GM18870 (cell line): Measurements from ENCODE around the gene KBTBD3.
"Not testable (repeated sequence)": the region's sequence is repeated elsewhere in the genome, so short reads cannot be mapped to it uniquely, and the experiment has no call there.

ENCODE experiments used
- ATAC-seq: cut with Tn5 transposase; IDR thresholded peaks from one replicate; pipeline ENCODE4 v1.9.1; 2021; ENCODE audit warnings: moderate library complexity; ENCODE audit not compliant: unreplicated experiment

The KBTBD3 gene

DNA sequence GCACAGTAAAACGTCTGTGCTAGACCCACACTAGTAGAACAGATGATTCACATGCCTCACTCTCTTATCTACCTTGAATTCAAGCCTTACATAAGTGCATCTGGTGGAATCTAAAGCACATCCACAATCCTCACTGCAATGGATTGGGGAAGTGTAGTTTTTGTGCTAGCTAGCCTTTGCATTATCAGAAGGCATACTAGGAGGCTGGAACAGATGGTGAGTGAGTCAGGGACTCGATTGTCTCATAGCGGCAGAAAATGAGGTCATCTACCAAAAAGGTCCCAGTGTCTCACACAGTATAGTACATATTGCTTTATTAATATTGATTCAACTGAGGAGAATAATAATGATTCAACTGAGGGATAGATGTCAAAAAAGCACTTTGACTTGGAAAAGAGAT lies 64.4 kb downstream of the KBTBD3 start:
- ATAC-seq = no peak

DNA sequence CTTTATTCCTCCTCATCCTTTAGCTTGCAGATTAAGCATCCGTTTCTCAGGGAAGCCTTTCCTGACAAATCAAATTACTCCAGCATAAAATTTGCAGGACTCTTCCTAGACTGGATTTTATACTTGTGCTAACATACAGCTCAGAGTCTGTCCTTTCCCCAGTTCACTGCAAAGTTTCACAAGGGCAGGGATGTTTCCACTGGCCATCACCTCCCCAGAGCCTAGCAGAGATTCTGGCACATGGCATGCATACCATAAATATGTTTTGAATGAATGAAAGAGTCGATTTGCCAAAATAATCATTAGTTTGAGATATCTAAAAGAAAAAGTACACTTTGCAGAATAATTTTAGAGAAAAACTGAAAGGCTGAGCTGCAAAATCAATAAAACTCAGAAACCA lies 65.7 kb downstream of the KBTBD3 start:
- ATAC-seq = no peak

DNA sequence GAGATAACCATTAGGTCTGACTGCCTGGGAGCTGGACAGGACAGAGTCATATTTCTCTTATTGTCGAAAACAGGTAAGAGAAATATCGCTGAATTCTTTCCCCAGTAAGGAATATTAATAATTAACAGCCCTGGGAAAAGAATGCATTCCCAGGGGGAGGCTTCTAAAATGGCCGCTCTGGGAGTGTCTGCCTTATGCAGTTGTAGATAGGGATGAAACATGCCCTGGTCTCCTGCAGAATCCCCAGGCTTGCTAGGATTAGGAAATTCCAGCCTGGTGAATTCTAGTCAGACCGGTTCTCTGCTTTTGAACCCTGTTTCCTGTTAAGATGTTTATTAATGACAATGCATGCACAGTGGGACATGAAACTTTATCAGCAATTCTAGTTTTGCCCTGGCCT lies 74.1 kb downstream of the KBTBD3 start:
- not testable (repeated sequence) for ATAC-seq

DNA sequence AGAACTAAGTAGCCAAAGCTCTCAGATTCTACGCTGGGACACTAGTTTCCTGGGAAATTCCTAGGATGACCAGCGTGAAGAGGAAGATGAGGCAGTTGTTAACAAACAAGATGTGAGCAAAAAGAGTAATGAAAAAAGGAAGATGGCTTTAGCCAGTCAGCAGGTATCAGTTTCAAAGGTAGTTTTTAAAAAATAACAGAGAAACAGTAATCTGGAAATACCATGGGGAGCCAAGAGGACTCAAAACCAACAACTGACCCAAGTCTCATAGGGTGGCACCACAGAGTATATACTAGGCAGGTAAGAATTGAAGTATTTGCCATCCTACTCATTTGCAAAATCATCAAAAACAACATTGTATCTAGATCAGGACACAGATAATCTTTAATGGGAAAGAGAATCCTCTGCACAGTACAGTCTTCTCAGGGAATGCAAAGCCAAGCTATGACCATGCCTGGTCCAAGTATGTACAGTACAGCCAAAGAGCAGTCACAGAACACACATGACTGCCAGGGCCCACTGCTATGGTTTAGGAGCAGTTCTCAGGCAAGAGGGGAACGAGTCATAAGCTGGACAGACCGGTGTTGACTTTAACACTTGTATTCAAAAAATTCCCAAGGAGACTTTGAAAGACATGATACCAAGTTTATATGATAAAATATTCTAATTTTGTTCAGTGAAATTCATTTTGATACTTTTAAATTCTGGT lies 75.7 kb downstream of the KBTBD3 start:
- peak; percentile 58 for ATAC-seq
